ENCODE data around the gene RNF34. TPM values are rescaled to one million over a fixed set of nuclear protein-coding genes. Genes with fewer than 3 reads are reported as not detected.

RNF34 gene
- polyA plus RNA-seq, 4 donors, result 30.1 to 50.5 (median 41.5) TPM

DNA sequence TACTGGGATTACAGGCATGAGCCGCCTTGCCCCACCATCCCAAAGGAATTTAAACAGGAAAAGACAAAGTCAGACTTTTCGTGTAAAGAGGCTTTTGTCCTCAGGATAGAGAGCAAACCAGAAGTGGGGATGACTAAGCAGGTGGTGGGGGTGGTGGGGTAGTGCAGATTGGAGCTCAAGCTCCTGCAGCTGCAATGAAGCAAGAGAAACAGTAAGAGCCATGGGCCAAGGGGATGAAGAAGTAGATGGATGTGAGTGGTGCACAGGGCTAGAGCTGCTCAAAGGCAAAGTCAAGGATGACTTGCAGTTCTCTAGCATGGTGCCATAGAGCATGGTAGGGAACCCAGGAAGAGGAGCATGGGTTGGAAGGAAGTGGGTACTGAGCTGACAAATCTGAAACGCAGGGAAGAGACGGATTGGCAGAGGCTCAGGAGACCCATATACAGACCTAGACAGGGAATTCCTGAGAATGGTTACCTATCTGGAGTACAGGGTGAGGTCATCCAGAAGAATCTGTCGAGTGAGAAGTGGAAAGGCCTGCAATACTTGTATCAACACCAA lies 11.4 kb upstream of the RNF34 start:
- no peak for DNase-seq (ENCODE audit: low read depth in 4 of 4, low spot score in 3 of 4)

DNA sequence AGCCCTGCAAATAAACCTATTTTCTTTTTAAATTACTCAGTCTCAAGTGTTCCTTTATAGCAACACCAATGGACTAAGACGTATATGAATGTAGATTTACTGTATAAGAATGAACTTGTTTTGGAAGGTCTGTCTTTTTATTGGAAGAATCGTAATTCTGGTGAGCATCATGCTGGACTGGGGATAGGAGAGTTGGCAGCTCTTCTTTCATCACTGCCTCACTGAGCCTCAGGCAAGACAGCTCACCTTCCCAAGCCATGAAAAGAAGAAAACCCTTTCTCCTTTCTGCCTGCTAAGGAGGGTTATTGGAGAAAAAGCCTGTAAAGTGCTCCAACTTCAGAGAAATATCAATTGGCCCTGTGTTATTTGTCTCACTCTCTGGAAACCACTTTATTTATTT lies 9.1 kb upstream of the RNF34 start:
- DNase-seq (ENCODE audit: low read depth in 4 of 4, low spot score in 3 of 4), result no peak

DNA sequence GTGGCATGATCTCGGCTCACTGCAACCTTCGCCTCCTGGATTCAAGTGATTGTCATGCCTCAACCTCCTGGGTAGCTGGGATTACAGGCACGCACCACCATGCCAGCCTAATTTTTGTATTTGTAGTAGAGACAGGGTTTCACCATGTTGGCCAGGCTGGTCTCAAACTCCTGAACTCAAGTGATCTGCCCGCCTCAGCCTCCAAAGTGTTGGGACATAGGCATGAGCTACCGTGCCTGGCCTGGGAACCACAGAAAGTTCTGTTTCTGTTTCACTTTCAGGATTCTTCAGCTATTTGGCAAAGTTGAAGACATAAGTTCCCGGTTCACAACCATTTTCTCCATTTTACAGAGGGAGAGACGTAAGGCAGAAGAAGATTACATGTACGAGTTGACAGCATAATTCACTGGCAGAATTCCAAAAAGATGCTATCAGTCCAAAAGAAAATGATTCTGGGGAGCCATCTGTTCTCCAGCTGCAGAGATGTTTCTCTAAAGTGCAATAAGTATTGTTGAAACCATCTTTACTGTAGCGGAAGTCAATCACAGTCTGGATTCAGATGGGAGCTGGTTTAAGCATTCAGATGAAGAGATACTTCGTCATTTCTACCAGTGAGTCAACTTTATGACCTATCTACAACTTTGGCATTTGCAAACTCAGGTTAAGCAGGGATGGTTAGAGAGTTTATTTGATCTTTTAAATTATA lies 8.1 kb upstream of the RNF34 start:
- no peak for DNase-seq (ENCODE audit: low read depth in 4 of 4, low spot score in 3 of 4)

DNA sequence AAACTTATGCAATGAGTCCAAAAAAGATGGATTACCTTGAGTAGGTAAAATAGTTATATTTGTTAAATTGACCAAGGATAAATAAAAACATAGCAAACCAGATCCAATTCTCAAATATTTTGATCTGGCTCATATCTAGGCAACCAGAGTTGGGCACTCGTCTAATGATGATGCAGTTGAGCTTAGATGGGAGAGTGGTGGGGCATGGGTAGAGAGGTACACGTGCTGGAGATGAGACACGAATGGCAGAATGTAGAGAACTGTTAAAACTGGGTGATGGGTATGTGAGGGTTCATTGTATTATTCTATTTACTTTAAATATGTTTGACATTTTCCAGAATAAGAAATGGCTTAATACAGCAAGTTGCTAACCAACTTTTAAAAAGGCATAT lies 7.6 kb upstream of the RNF34 start:
- no peak for DNase-seq (ENCODE audit: low read depth in 4 of 4, low spot score in 3 of 4)

DNA sequence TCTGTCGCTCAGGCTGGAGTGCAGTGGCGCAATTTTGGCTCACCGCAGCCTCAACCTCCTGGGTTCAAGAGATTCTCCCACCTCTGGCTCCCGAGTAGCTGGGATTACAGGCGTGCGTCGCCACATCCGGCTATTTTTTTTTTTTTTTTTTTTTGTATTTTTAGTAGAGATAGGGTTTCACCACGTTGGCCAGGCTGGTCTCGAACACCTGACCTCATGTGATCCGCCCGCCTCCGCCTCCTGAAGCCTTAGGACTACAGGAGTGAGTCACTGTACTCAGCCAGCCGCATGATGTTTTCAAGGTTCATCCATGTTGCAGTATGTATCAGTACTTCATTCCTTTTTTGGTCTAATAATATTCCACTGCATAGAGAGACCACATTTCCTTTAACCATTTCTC lies 2.4 kb upstream of the RNF34 start:
- no peak for DNase-seq (ENCODE audit: low read depth in 4 of 4, low spot score in 3 of 4)

DNA sequence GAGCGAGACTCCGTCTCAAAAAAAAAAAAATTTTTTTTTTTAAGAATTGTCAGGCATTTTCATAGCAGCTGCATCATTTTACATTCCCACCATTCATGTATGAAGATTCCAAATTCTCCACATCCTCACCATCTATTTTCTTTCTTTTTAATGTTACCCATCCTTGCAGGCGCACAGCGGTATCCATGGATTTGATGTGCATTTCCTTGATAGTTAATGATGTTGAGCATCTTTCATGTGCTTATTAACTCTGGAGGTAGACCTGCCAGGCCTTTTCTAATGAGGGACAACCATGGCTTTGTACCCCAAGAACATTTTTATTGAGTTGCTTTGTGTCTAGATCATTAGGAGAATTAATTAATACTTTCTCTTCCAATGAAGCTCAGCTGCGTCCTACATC lies 1.6 kb upstream of the RNF34 start:
- no peak for DNase-seq (ENCODE audit: low read depth in 4 of 4, low spot score in 3 of 4)

DNA sequence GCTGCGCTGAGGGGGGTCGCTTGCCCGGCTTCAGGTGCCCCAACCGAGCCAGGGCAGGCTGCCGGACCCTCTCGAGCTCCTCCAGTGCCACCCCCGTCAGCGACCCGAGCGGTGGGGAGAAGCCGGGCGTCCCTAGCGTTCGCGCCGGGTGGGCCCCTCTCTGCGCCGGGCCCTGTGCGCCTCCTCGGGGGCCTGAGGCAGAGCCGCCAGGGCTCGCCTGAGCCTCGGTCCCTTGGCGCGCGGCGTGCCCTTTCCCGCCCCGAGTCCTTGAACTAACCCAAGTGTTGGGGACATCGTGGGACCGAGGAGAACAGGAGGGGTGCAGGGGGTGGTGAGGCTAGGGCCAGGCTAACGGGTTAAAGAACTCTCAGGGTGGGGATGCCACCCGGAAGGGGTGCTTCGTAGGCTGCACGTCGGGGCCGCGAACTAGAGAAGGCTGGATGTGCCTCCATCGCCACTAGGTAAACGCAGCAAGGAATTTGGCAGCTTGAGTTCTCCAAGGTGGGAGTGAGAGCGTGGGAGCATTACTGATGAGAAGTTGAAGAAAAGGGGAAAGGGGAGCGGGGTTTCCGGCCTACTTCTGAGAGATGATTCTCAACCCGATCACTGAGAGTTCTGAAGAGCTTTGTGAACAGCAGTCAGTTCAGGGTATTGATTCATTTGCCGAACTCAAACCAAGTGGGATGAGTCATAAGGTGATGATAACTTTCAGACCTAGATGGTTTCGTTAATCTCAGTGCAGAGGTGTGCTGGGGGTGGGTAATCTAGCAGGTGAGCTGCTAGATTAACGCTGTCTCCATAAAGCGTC lies 618 bp downstream of the RNF34 start:
- no peak for DNase-seq (ENCODE audit: low read depth in 4 of 4, low spot score in 3 of 4)

DNA sequence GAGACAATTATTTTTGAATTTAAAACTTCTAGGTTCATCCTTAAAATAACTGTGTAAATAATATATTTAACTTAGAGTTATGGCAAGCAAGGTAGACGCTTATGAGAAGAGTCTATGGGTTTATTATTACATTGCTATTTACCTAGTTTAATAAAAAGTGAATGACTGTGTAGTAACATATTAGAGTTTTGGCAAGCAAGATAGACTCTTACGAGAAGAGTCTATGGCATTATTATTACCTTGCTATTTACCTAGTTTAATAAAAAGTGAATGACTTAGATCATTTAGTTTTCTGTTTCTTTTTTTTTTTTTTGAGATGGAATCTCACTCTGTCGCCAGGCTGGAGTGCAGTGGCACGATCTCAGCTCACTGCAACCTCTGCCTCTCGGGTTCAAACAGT lies 3.8 kb downstream of the RNF34 start:
- no peak for DNase-seq (ENCODE audit: low read depth in 4 of 4, low spot score in 3 of 4)

DNA sequence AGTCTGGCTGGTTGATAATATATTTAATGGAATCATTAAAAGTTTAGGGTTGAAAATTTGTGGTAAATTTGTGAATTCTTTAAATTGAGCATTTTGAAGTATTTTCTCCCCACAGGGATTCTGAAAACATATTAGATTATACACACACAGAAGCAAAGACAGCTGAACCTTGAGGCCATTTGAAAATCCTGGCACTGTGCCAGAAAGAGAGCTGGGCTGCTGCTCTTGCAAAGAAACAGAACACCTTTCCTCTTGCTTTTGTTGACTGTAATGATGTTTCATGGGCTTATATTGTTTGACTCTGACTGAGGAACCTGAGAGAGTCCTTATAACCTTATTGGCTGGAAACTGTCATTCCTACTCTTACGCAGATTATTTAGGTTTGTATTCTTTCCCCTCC lies 4.8 kb downstream of the RNF34 start:
- DNase-seq (ENCODE audit: low read depth in 4 of 4, low spot score in 3 of 4), result no peak

DNA sequence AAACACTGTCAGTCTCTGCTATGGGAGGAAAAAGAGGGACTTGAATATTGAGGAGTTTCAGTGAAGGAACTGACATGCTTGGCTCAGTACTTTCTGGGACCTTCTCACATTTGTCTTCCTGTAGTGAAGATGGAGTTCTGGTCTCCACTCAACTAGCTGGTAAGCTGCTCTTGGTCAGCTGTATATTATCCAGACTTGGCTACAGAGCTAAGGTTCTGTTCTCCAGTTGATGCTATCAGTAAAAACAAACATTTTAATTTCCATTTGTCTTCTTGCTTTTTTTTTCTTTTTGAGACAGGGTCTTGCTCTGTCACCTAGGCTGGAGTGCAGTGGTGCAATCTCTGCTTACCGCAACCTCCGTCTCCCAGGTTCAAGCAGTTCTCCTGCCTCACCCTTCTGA lies 5.3 kb downstream of the RNF34 start:
- no peak for DNase-seq (ENCODE audit: low read depth in 4 of 4, low spot score in 3 of 4)

DNA sequence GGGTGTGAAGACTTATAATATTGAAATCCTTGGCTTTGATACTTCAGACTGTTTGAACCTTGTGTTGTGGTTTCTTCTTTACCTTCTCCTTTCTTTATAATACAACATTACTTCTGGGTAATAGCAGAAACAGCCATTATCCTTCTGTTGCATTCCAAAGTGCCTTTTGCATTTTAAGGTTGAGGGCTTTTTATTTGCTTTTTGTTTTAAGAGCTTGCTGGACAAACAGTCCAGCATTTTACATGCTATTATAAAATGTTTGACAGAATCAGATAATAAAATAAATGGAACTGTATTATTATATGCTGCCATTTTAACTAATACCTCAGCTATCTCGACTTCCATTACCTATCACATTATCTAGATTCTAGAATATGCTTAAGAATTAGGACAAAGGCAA lies 14.0 kb downstream of the RNF34 start:
- DNase-seq (ENCODE audit: low read depth in 4 of 4, low spot score in 3 of 4), result no peak

DNA sequence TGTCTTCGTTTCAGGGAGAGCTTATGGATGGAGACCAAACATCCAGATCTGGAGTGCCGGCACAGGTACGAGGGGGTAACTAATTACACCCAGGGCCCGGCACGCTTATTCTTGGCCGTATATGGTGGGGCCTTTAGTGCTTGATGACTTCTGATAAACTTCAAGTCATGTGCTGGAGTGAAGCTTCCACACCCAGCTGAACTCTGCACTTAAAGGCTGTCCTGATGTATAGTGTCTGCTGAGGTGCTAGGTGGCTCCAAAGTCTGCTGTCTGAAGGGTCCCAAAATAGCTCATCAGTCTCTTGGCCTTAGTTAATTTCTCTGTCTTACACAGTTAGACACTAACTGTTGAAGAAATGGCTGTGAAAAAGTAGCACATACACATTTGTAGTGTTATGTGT lies 17.9 kb downstream of the RNF34 start:
- no peak for DNase-seq (ENCODE audit: low read depth in 4 of 4, low spot score in 3 of 4)

DNA sequence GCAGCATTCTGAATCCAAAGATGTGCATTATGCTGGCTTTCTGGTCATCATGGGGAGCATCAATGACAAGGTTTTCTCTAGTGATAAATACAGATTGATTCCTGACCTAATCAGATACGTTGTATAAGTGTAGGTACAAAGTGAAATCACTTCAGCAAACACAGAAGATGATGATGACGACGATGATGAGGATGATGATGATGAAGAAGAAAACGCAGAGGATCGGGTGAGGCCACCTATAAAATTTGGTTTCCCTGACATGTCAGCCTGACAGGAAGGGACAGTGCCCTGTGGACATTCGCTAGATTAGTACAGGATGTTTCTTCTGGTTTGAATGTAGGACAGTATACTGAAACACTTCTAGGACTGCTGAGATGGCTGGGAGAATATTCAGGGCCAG lies 20.2 kb downstream of the RNF34 start:
- no peak for DNase-seq (ENCODE audit: low read depth in 4 of 4, low spot score in 3 of 4)

DNA sequence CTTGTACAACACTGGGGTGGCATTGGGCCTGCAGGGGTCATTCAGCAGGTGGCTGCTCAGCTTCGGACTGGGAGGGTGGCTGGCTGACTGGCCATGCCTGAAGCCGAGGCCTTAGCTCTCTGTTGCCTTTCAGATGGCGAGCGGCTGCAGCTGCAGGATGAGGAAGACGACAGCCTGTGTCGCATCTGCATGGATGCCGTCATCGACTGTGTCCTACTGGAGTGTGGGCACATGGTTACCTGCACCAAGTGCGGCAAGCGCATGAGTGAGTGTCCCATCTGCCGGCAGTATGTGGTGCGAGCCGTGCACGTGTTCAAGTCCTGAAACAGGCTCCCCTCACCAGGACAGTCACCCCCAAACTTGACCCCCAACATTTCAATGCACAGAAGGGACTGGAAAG lies 23.3 kb downstream of the RNF34 start:
- no peak for DNase-seq (ENCODE audit: low read depth in 4 of 4, low spot score in 3 of 4)

DNA sequence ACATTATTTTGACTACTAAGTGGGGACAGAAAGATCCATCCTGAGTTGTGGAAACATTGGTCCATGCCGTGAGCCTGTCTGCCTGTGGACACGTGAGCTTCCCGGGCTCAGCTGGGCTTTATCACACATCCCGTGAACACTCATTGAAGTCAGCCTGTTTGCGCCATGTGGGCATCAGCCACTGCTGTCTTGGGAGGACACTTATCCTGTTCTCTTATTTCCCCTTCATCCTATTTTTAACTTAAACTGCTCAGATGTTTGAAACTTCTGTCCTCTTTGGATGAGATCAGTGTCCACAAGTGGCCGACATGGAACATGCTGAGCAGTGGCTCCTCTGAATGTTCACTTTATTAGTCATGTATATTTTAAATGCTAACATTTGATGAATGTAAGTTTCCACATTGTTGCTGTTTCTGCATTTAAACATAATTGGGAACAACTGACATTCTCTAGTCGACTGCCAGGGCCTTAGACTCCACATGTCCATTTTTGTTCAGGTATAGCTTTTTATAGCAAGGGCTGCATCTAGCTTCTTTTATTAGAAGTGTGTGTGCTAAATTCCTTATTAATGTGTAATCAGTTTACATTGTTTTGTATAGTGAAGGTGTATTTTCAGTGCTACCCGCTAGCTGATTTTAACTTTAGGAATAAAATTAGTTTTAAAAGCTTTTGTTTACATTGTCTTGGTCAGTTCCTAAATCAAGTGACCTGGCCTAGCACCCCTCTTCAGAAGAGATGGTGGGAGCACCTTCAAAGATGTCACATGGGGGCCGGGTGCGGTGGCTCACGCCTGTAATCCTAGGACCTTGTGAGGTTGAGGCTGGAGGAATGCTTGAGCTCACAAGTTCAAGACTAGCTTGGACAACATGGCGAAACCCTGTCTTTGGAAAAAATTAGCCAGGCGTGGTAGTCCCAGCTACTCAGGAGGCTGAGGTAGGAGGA lies 24.0 kb downstream of the RNF34 start:
- no peak for DNase-seq (ENCODE audit: low read depth in 4 of 4, low spot score in 3 of 4)

DNA sequence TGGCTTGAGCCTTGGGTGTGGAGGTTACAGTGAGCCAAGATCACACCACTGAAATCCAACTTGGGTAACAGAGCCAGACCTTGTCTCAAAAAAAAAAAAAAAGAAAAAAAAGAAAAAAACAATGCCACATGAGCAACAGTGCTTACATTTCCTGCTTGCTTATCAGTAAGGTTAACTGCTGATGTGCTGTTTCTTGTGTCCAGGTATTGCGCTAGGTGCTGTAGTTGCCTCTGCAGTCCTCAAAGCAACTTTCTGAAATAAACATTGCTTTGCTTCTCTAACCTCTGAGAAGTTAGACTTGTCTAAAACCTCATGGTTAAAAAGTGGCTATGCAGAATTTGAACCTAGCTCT lies 24.7 kb downstream of the RNF34 start:
- DNase-seq (ENCODE audit: low read depth in 4 of 4, low spot score in 3 of 4), result no peak

DNA sequence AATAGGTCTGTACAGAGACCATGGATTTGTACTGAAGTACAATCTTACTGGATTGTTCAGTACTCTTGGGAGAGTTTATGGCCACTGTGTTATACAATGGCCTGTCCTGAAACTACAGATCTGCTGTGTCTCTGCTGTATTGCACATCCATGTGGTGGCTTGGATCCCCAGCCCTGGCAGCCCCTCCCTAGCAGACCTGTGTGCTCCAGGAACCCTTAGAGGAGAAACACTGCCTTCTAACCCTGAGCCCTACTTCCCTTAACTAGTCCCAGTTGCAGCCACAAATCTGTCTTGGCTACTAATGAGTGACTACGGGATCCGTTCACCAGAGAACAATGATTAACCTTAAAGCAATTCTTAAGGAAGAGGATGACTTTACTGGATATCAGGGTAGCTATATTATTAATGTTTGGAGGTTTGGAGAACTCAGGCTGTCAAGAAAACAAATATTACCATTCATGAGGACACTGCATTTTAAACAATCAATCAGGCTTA lies 27.7 kb downstream of the RNF34 start:
- no peak for DNase-seq (ENCODE audit: low read depth in 4 of 4, low spot score in 3 of 4)

DNA sequence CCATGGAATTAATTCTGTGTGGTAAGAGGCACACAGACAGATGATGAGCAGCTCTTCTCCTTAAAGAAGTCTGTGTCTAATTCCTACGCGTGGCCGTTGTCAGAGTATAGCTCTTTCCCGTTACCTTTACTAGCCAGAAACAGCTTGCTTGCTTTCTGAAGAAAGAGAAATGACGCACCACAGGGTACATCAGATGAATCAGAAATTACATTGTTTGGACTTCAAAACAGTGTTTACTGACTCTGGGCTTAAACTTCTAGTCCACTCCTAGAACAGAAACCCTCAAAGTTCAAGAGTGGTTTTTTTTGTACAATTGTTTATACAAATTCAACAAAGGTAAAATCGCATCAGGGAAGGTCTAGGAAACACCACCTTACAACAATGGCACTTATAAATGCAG lies 29.0 kb downstream of the RNF34 start:
- no peak for DNase-seq (ENCODE audit: low read depth in 4 of 4, low spot score in 3 of 4)

DNA sequence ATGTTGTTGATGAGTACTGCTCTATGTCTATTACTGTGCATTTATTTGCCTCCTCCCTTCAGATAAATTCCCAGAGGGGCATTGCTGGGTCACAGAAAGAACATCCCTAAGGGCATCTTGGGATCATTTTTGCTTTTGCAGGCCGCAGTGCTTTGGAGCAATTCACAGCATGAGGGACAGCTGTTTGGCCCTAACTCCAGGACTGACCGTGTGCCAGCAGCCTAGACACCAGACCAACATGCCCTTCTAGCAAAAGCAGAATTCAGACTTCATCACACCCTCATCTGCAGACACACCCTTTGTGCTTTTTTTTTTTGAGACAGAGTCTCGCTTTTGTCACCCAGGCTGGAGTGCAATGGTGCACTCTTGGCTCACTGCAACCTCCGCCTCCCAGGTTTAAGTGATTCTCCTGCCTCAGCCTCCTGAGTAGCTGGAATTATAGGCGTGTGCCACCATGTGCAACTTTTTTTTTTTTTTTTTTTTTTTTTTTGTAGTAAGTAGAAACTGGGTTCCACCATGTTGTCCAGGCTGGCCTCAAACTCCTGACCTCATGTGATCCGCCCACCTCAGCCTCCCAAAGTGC lies 31.0 kb downstream of the RNF34 start:
- no peak for DNase-seq (ENCODE audit: low read depth in 4 of 4, low spot score in 3 of 4)

DNA sequence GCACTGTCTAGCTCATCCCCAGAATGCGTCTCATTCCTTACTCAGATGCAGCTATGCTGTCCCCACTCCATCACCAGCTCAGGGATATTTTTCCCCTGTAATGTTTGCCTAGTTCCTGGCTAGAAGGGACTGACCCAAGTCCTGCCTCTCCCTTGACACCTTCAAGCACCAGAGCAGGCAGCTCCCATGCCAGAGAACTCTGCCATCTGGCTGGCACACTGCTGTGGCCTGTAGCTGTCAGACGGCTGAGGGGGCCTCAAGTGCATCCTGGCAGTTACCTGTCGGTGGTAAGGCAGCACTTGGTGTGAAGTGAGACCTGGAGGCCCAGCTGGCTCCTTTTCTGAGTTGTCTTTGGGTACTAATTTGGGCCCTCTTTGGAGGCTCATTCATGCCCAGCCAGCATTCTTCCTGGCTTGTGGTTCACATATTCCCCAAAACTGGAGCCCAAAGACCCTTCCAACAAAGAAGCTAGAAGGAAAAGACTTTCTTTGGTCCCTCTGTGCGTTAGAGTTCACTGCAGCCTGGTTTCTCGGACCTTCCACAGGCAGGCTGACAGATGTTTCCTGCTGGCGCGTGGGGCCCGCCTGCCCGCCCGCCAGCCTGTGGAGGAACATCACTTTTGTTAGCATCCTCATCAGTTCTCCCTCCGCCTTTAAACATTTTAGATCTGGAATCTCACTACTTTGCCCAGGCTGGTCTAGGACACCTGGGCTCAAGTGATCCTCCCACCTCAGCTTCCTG lies 33.0 kb downstream of the RNF34 start:
- no peak for DNase-seq (ENCODE audit: low read depth in 4 of 4, low spot score in 3 of 4)

Measured in left renal pelvis (tissue), 4 donors.